ENCODE data around the gene INO80.

DNA sequence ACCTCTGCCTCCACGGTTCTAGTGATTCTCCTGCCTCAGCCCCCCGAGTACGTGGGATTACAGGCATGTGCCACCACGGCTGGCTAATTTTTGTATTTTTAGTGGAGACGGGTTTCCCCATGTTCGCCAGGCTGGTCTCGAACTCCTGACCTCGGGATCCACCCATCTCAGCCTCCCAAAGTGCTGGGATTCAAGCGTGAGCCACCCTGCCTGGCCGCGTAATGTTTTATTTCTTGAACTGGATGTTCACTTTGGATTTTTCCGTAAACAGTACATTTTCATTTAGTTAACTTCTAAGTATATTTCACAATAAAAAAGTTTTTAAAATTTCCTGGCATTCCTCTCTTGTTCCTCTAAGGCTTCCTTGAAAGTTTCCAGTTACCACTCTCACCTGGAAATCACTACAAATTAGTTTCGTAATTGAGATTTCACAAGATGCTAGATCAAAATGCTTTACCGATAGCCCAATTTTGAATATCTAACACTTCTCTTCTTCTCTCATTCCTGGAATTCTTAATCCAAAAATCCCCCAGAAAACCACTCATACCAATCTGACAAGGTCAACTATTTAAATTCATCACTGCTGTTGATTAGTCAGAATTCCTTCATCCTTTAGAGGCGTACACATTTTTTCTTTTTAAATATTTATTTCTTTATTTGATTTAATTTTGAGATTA lies 44.7 kb upstream of the INO80 start:
- no peak for TF ChIP-seq POLR2A (IDR thresholded peaks at IDR 0.05; ENCODE audit: low read depth, low read length)
- no peak for TF ChIP-seq POLR2AphosphoS5 (IDR thresholded peaks at IDR 0.05; ENCODE audit: low read depth, low read length)
- TF ChIP-seq TAF1 (IDR thresholded peaks at IDR 0.05; ENCODE audit: borderline replicate concordance, low read depth, low read length) = no peak
